ENCODE data around the gene PSMD14.

PSMD14 gene

GRCh38 chr2:161418275-161418714, 110.1 kb downstream of the PSMD14 start:
- no peak overlapping the region for H3K4me3 ChIP-seq (ENCODE audit: low read depth, low read length)
- CTCF ChIA-PET, result no interaction called here
- H3K27ac ChIP-seq (ENCODE audit: extremely low read depth, low read depth, low read length), result no peak overlapping the region
- POLR2A ChIA-PET, result no interaction called here
- no peaks in the 10 kb centered on the region for H3K36me3 ChIP-seq (ENCODE audit: control insufficient read depth in 2 of 2, insufficient read depth in 1 of 2, low read length in 2 of 2)
- H3K4me1 ChIP-seq (ENCODE audit: control insufficient read depth, insufficient read depth, low read length), result no peaks in the 10 kb centered on the region
- no peak for TF ChIP-seq ZNF169 (tag by site-specific recombination; IDR thresholded peaks at IDR 0.05)
- no peak for TF ChIP-seq RBAK (tag by site-specific recombination; IDR thresholded peaks at IDR 0.05)
- TF ChIP-seq KLF17 (tag by site-specific recombination; IDR thresholded peaks at IDR 0.05), result no peak
- no peak for TF ChIP-seq EGR2 (tag by site-specific recombination; IDR thresholded peaks at IDR 0.05; ENCODE audit: low read depth)
- TF ChIP-seq HOXA7 (CRISPR knock-in tag; IDR thresholded peaks at IDR 0.05; ENCODE audit: borderline replicate concordance), result no peak
- no peak for TF ChIP-seq ZNF146 (tag by site-specific recombination; IDR thresholded peaks at IDR 0.05)
- no peak for TF ChIP-seq ZNF350 (tag by site-specific recombination; IDR thresholded peaks at IDR 0.05)
- TF ChIP-seq ZFP3 (tag by site-specific recombination; IDR thresholded peaks at IDR 0.05; ENCODE audit: low read depth), result no peak
- no peak for TF ChIP-seq ZNF24 (tag by site-specific recombination; IDR thresholded peaks at IDR 0.05)
- TF ChIP-seq ZNF555 (tag by site-specific recombination; conservative IDR thresholded peaks at IDR 0.05), result no peak
- TF ChIP-seq ZNF148 (tag by site-specific recombination; IDR thresholded peaks at IDR 0.05; ENCODE audit: borderline replicate concordance), result no peak
- no peaks in the 10 kb centered on the region for H3K9me3 ChIP-seq (ENCODE audit: control insufficient read depth, insufficient read depth, low read depth, low read length)

GRCh38 chr2:161418715-161419637, 110.8 kb downstream of the PSMD14 start:
- Histone ChIP-seq H3K27ac (ENCODE audit: extremely low read depth, low read depth, low read length) (no peak overlapping the region), H3K4me1 (ENCODE audit: control insufficient read depth, insufficient read depth, low read length) (no peaks in the 10 kb centered on the region), H3K36me3 (ENCODE audit: control insufficient read depth in 2 of 2, insufficient read depth in 1 of 2, low read length in 2 of 2) (no peaks in the 10 kb centered on the region), H3K4me3 (ENCODE audit: low read depth, low read length) (no peak overlapping the region), H3K9me3 (ENCODE audit: control insufficient read depth, insufficient read depth, low read depth, low read length) (no peaks in the 10 kb centered on the region)
- ChIA-PET CTCF (no interaction called here), POLR2A (no interaction called here)
- no peak for TF ChIP-seq ZSCAN16 (tag by site-specific recombination; IDR thresholded peaks at IDR 0.05)
- no peak for TF ChIP-seq ZNF645 (tag by site-specific recombination; IDR thresholded peaks at IDR 0.05)
- TF ChIP-seq ZNF362 (tag by site-specific recombination; IDR thresholded peaks at IDR 0.05), result no peak
- TF ChIP-seq ZNF133 (tag by site-specific recombination; IDR thresholded peaks at IDR 0.05), result no peak
- TF ChIP-seq CTCF (tag by site-specific recombination; IDR thresholded peaks at IDR 0.05), result no peak
- TF ChIP-seq ZNF624 (tag by site-specific recombination; IDR thresholded peaks at IDR 0.05), result no peak
- TF ChIP-seq ZEB2 (tag by site-specific recombination; IDR thresholded peaks at IDR 0.05), result no peak
- TF ChIP-seq SETDB1 (IDR thresholded peaks at IDR 0.05; ENCODE audit: insufficient read length, low read length), result no peak
- TF ChIP-seq ZNF114 (tag by site-specific recombination; IDR thresholded peaks at IDR 0.05), result no peak
- TF ChIP-seq ZSCAN23 (tag by site-specific recombination; IDR thresholded peaks at IDR 0.05), result no peak
- TF ChIP-seq ZNF530 (tag by site-specific recombination; IDR thresholded peaks at IDR 0.05; ENCODE audit: low read depth), result no peak
- no peak for TF ChIP-seq ZNF610 (tag by site-specific recombination; IDR thresholded peaks at IDR 0.05; ENCODE audit: borderline replicate concordance)
- no peak for TF ChIP-seq OVOL3 (tag by site-specific recombination; IDR thresholded peaks at IDR 0.05)
- TF ChIP-seq ZBTB1 (tag by site-specific recombination; IDR thresholded peaks at IDR 0.05), result no peak
- no peak for TF ChIP-seq ZNF776 (tag by site-specific recombination; IDR thresholded peaks at IDR 0.05; ENCODE audit: borderline replicate concordance)
- TF ChIP-seq GLI4 (tag by site-specific recombination; IDR thresholded peaks at IDR 0.05), result no peak
- no peak for TF ChIP-seq ZBTB20 (tag by site-specific recombination; IDR thresholded peaks at IDR 0.05)
- TF ChIP-seq ZNF48 (tag by site-specific recombination; IDR thresholded peaks at IDR 0.05), result no peak

Measured in HEK293 (cell line).